CD4-positive, alpha-beta T cell treated with Interleukin-15 for 4 hours (primary cell): ENCODE data around the gene FUOM.
A peak's percentile ranks its signal among the peaks of the same experiment; 100 is the strongest.

ENCODE experiments used
- DNase-seq: peaks from one replicate; pipeline ENCODE4 v3.0.0-alpha.2; 2020; ENCODE audit warnings: low spot score

The FUOM gene

DNA sequence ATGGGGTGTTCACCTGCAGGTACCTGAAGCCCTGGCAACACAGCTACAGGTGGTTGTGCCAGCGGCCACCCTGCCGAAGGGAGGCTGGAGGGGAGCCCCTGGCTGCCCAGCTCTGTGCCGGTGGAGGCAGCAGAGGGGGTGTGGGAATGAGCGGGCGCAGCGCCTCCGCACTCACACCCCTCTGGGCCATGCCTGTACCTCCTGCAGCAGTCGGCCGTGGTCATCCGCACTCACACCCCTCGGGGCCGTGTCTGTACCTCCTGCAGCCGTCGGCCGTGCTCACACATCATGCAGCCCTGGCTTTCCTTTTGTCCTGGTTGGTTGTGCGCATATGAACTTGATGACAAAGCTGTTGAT is 47.4 kb downstream of the FUOM start:
- no peak for DNase-seq

DNA sequence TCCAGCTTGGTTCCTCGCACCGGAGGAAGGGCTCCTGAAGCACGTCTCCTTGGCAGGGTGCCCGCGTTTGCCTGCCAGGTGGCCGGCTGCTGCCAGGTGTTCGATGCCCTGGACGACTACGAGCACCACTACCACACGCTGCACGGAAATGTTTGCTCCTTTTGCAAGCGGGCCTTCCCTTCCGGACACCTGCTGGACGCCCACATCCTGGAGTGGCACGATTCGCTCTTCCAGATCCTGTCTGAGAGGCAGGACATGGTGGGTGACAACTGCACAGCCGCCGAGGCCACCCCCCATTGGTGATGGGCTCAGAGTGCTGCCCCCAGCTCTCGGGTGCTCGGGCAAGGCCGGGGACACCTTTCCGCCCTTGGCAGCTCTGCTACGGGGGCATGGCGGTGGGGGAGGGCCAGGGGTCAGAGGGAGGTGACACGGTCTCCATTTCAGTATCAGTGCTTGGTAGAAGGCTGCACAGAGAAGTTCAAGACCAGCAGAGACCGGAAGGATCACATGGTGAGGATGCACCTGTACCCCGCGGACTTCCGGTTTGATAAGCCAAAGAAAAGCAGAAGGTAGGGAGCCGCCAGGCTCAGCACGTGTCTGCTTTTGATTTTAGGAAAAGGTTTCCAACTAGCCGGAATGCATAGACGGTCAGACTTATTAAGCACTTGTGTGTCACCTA is 48.0 kb downstream of the FUOM start:
- no peak for DNase-seq

DNA sequence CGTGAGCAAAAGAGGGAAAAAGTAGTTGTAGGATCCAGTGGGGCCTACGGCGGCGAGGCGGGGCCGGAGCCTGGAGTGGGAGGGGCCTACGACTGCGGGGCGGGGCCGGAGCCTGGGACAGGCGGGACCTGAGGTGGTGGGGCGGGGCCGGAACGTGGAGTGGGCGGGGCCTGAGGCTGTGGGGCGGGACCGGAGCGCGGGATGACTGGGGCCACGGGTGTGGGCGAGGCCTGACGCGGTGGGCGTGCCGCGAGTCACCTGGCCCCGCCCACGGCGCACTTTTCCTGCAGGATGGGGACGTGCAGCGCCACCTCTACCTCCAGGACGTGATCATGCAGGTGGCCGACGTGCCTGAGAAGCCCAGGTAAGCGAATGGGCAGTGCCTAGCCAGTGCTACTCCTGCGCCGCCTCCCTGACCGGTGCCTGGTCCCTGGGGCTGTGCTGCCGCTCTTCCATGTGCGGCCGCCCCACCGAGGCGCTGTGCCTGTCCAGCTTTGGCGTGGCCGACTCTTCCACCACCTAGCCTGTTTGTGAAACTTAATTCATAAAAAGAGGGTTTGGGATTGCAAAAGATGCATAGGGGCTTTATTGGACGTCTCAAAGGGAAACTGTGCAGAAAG is 48.6 kb downstream of the FUOM start:
- peak; percentile 92 for DNase-seq

DNA sequence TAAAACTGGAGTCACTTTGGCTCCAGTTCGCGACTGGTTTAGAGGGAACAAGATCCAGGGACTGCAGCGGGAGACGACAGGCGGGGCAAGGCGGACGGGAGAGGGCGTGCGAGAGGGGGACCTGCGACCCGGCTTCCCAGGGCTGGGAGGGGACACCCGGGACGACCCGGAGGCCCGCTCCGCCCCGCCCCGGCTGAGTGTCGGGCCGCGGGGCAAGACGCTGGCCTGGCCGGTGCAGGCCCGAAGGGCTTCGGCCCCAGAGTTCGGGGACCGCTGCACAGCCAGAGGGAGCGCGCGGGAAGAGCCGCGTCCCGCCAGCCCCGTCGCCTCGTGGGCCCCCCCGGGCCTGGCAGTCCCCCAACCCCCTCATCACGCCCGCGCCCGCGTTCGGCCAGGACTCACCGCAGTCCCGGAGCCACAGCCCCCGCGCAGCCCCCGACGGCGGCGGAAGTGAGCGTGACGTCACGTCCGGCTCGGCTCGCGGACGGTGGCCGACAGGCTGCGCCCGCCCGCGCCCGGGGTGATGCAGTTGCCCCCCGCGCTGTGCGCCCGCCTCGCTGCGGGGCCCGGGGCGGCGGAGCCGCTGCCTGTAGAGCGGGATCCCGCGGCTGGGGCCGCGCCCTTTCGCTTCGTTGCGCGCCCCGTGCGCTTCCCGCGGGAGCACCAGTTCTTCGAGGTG is 49.3 kb downstream of the FUOM start, which contains the start of the genes TUBGCP2 and ZNF511:
Gene TUBGCP2 (minus strand): TSS at position 452 of the 679 bp plus-strand sequence. CDS start 5,931 bp downstream, outside the sequence.
Gene ZNF511 (plus strand): TSS at position 494 of the 679 bp plus-strand sequence. CDS start 30 bp downstream, at position 524.
- DNase-seq = peak; percentile 89

DNA sequence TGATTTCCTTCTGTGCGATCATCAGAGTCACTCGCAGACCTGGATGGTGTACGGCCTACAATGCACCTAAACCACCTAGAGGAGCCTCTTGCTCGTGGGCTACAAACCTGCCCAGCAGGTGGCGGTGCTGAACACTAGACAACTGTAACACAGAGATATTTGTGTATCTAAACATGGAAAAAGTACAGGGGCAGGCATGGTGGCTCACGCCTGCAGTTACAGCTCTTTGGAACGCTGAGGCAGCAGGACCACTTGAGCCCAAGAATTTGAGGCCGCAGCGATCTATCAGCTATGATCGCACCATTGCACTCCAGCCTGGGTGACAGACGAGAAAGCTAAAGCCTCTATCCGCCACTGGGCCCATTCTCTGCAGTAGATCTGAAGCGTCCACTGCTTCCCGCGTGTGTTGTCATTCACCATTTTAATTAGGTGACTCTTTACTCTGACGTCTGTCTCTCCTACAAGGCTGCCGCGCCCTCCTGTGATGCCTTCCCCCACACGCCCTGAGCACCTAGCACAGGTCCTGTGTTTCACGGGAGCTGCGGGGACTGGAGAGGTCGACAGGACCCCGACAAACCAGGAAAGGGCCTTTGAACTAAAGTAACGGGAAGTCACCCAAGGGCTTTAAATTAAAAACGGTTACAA is 49.9 kb downstream of the FUOM start:
- DNase-seq = peak; percentile 92

DNA sequence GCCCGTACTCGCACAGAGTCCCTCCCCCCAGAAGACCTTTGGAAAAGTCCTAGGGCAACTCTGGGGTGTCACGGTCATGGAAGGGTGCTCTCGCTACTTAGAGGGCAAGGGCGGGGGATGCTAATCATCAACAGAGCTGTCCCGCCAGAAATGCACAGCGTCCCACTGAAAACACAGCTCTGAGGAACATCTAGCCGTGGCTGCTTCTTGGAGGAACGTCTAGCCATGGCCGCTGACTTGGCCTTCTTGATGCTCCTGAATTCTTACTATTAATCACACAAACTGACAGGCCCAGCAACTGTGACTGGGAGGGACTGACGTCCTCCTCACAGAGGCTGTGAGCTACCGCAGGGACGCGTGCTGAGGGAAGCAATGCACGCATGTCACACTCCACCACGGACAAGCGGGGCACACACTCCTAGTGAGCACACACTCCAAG is 50.9 kb downstream of the FUOM start:
- no peak for DNase-seq

DNA sequence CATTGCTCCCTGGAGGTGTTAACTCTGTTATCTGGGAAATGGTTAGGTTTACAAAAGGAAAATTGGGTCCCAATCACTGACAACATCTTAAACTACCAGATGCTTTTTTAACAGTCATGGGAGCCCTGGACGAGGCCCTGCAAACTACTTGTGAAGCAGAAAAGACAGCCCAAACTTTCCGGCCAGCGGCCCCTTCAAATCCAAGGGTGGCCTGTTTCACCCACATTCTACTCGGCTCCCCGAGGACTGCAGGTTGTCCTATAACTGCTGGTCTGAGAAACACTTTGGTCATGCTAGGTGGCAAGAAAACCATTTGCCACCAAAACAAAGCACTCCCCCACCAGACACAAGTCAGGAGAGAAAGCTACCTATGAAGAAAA is 51.7 kb downstream of the FUOM start:
- no peak for DNase-seq
